HL-60 (cell line): ENCODE data around the gene EIF3B.
A peak's percentile ranks its signal among the peaks of the same experiment; 100 is the strongest.

Experiments used
- DNase-seq, 2 experiments: peaks; one replicate each; pipeline ENCODE4 v3.0.0-alpha.2; 2010 to 2020; ENCODE audit warnings: low read depth in 1 of 2, low spot score in 1 of 2
- H3K27ac ChIP-seq: fragments of 250-450 bp; sonication (Bioruptor Pico); replicated peaks from 2 replicates; pipeline ENCODE4 v1.5.1; 2020; ENCODE audit warnings: mild to moderate bottlenecking, moderate library complexity
- H3K27me3 ChIP-seq: fragments of 250-450 bp; sonication (Bioruptor Pico); 2 replicates; pipeline ENCODE4 v1.5.1; 2021; ENCODE audit warnings: mild to moderate bottlenecking, moderate library complexity; ENCODE audit not compliant: insufficient read depth, poor library complexity, severe bottlenecking
- H3K4me3 ChIP-seq: replicated peaks from 2 replicates; pipeline ENCODE4 v1.5.1; 2011; ENCODE audit warnings: mild to moderate bottlenecking, control low read depth, low read length; ENCODE audit not compliant: insufficient read depth
- GABPA ChIP-seq: IDR thresholded peaks from 2 replicates; pipeline ENCODE4 v1.6.1; 2012; ENCODE audit warnings: low read depth
- POLR2AphosphoS5 ChIP-seq: IDR thresholded peaks from 2 replicates; pipeline ENCODE4 v1.6.1; 2012; ENCODE audit warnings: low read depth
- SPI1 ChIP-seq: IDR thresholded peaks from 2 replicates; pipeline ENCODE4 v1.6.1; 2012; ENCODE audit warnings: low read depth, mild to moderate bottlenecking, borderline replicate concordance
- TF ChIP-seq, protein P1 (sequence below): IDR thresholded peaks from 2 replicates; pipeline ENCODE4 v1.6.1; 2012; ENCODE audit warnings: low read depth; ENCODE audit not compliant: insufficient replicate concordance
- TF ChIP-seq, protein P2 (sequence below): IDR thresholded peaks from one replicate; pipeline ENCODE4 v1.5.1; 2011; ENCODE audit warnings: low read length, control low read depth, inconsistent platforms; ENCODE audit not compliant: insufficient read depth

Gene EIF3B

GRCh38 chr7:2353936-2354185, 766 bp upstream of the EIF3B start:
- TF ChIP-seq POLR2AphosphoS5, result peak; percentile 89
- TF ChIP-seq, protein P1, sequence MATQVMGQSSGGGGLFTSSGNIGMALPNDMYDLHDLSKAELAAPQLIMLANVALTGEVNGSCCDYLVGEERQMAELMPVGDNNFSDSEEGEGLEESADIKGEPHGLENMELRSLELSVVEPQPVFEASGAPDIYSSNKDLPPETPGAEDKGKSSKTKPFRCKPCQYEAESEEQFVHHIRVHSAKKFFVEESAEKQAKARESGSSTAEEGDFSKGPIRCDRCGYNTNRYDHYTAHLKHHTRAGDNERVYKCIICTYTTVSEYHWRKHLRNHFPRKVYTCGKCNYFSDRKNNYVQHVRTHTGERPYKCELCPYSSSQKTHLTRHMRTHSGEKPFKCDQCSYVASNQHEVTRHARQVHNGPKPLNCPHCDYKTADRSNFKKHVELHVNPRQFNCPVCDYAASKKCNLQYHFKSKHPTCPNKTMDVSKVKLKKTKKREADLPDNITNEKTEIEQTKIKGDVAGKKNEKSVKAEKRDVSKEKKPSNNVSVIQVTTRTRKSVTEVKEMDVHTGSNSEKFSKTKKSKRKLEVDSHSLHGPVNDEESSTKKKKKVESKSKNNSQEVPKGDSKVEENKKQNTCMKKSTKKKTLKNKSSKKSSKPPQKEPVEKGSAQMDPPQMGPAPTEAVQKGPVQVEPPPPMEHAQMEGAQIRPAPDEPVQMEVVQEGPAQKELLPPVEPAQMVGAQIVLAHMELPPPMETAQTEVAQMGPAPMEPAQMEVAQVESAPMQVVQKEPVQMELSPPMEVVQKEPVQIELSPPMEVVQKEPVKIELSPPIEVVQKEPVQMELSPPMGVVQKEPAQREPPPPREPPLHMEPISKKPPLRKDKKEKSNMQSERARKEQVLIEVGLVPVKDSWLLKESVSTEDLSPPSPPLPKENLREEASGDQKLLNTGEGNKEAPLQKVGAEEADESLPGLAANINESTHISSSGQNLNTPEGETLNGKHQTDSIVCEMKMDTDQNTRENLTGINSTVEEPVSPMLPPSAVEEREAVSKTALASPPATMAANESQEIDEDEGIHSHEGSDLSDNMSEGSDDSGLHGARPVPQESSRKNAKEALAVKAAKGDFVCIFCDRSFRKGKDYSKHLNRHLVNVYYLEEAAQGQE, result no peak
- Histone ChIP-seq H3K4me3 (peak overlapping the region; percentile 49), H3K27me3 (no peaks in the 10 kb centered on the region), H3K27ac (peak overlapping the region; percentile 100)
- peak; percentile 89 to 93 for DNase-seq

- peak overlapping the region; percentile 83 for H3K27ac ChIP-seq
Observed at GRCh38 chr7:2354939-2355704, 495 bp downstream of the EIF3B start.

GRCh38 chr7:2355705-2356008, 1.0 kb downstream of the EIF3B start:
- TF ChIP-seq, protein P2, sequence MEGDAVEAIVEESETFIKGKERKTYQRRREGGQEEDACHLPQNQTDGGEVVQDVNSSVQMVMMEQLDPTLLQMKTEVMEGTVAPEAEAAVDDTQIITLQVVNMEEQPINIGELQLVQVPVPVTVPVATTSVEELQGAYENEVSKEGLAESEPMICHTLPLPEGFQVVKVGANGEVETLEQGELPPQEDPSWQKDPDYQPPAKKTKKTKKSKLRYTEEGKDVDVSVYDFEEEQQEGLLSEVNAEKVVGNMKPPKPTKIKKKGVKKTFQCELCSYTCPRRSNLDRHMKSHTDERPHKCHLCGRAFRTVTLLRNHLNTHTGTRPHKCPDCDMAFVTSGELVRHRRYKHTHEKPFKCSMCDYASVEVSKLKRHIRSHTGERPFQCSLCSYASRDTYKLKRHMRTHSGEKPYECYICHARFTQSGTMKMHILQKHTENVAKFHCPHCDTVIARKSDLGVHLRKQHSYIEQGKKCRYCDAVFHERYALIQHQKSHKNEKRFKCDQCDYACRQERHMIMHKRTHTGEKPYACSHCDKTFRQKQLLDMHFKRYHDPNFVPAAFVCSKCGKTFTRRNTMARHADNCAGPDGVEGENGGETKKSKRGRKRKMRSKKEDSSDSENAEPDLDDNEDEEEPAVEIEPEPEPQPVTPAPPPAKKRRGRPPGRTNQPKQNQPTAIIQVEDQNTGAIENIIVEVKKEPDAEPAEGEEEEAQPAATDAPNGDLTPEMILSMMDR, result no peak
- TF ChIP-seq POLR2AphosphoS5, result no peak
- TF ChIP-seq SPI1, result no peak
- TF ChIP-seq, protein P1, result no peak
- no peak for TF ChIP-seq GABPA
- peak overlapping the region; percentile 93 for H3K4me3 ChIP-seq
- H3K27ac ChIP-seq, result peak overlapping the region; percentile 83
- no peak for DNase-seq
- H3K27me3 ChIP-seq, result no peaks in the 10 kb centered on the region

More at GRCh38 chr7:2354939-2355704, 495 bp downstream of the EIF3B start:
- H3K4me3 ChIP-seq, result peak overlapping the region; percentile 93
- H3K27me3 ChIP-seq, result no peaks in the 10 kb centered on the region
- peak in 1 of 2 experiments; percentile 22 for DNase-seq
- TF ChIP-seq, protein P2, result no peak

- DNase-seq, result peak in 1 of 2 experiments; percentile 41
- TF ChIP-seq SPI1 (no peak), POLR2AphosphoS5 (no peak), GABPA (no peak)
- TF ChIP-seq, protein P1, result no peak
- TF ChIP-seq, protein P2, result no peak
- peak overlapping the region; percentile 93 for H3K4me3 ChIP-seq
- no peaks in the 10 kb centered on the region for H3K27me3 ChIP-seq
- peak overlapping the region; percentile 33 for H3K27ac ChIP-seq
Observed at GRCh38 chr7:2357165-2357564, 2.5 kb downstream of the EIF3B start.
